ENCODE results near the gene ZNF580. TPM values are rescaled to one million over a fixed set of nuclear protein-coding genes. Genes with fewer than 3 reads are reported as not detected.

ZNF580 gene
- total RNA-seq, 1 experiment from 2014 or later: 32.0 TPM

- TF ChIP-seq ZMAT4 (CRISPR knock-in tag; IDR thresholded peaks at IDR 0.05) (no peak), NR1H2 (CRISPR knock-in tag; IDR thresholded peaks at IDR 0.05) (no peak), MAX (CRISPR knock-in tag; IDR thresholded peaks at IDR 0.05) (peak; percentile 40), SMAD3 (CRISPR knock-in tag; IDR thresholded peaks at IDR 0.05; ENCODE audit: borderline replicate concordance) (no peak), ZNF532 (CRISPR knock-in tag; IDR thresholded peaks at IDR 0.05; ENCODE audit: borderline replicate concordance) (no peak), E2F1 (CRISPR knock-in tag; IDR thresholded peaks at IDR 0.05) (no peak), ZNF232 (CRISPR knock-in tag; IDR thresholded peaks at IDR 0.05) (peak; percentile 51; the same call in 1 of the 2 replicates), FOXK1 (CRISPR knock-in tag; IDR thresholded peaks at IDR 0.05) (peak; percentile 73), ZNF219 (CRISPR knock-in tag; IDR thresholded peaks at IDR 0.05; ENCODE audit: borderline replicate concordance) (no peak), ZBTB43 (CRISPR knock-in tag; IDR thresholded peaks at IDR 0.05) (0 out of 2 replicates have a peak, but pooled peaks have one; percentile 25), ZSCAN18 (CRISPR knock-in tag; IDR thresholded peaks at IDR 0.05) (no peak), OVOL2 (CRISPR knock-in tag; IDR thresholded peaks at IDR 0.05; ENCODE audit: borderline replicate concordance) (no peak), ATF3 (CRISPR knock-in tag; conservative IDR thresholded peaks at IDR 0.05) (no peak), ARID4B (CRISPR knock-in tag; IDR thresholded peaks at IDR 0.05; ENCODE audit: borderline replicate concordance) (no peak), ZNF317 (CRISPR knock-in tag; IDR thresholded peaks at IDR 0.05; ENCODE audit: borderline replicate concordance, low read depth) (no peak), E2F4 (CRISPR knock-in tag; IDR thresholded peaks at IDR 0.05; ENCODE audit: borderline replicate concordance, low read depth) (peak; percentile 89), SMAD4 (CRISPR knock-in tag; IDR thresholded peaks at IDR 0.05) (no peak), ZNF512 (CRISPR knock-in tag; IDR thresholded peaks at IDR 0.05; ENCODE audit: borderline replicate concordance) (no peak)
Observed at GRCh38 chr19:55599842-55600661, 40.8 kb upstream of the ZNF580 start, which contains the start of gene ZNF524 (continued).

Measured in WTC11 (cell line).